Kidney (tissue), 14 donors: Measurements from ENCODE around the gene LTA4H. TPM values are rescaled to one million over a fixed set of nuclear protein-coding genes. Genes with fewer than 3 reads are reported as not detected.

Experiments used
- DNase-seq, 5 donors: peaks; one replicate each; pipeline ENCODE4 v3.0.0-alpha.2; 2013 to 2020
- FAIRE-seq: peaks from 2 replicates; lab custom pipeline; 2012; peaks lifted over from hg19 to GRCh38; lab: Jason Lieb, UNC
- H3K27ac ChIP-seq, 2 donors: one replicate each; pipeline ENCODE4 v1.7.0; 2013; ENCODE audit warnings: low read depth in 2 of 2, low read length in 2 of 2, inconsistent platforms in 1 of 2
- H3K27me3 ChIP-seq: one replicate; pipeline ENCODE4 v1.7.1; 2013; ENCODE audit warnings: low read length, inconsistent platforms; ENCODE audit not compliant: control insufficient read depth, insufficient read depth
- H3K36me3 ChIP-seq, 3 donors: one replicate each; pipeline versions ENCODE4 v1.7.0 to v1.7.1; 2013; ENCODE audit warnings: low read length in 3 of 3, control low read depth in 1 of 3, inconsistent platforms in 1 of 3; ENCODE audit not compliant: insufficient read depth in 3 of 3, control insufficient read depth in 2 of 3
- H3K4me1 ChIP-seq, 3 donors: one replicate each; pipeline versions ENCODE4 v1.7.0 to v1.7.1; 2013; ENCODE audit warnings: low read length in 3 of 3, inconsistent platforms in 1 of 3, low read depth in 1 of 3; ENCODE audit not compliant: control insufficient read depth in 2 of 3, insufficient read depth in 2 of 3
- H3K4me3 ChIP-seq, 3 donors: one replicate each; pipeline versions ENCODE4 v1.7.0 to v1.8.1; 2013; ENCODE audit warnings: low read length in 3 of 3, control low read depth in 1 of 3, inconsistent platforms in 1 of 3
- H3K9ac ChIP-seq, 3 donors: one replicate each; pipeline versions ENCODE4 v1.7.0 to v1.7.1; 2013; ENCODE audit warnings: low read length in 3 of 3, control low read depth in 1 of 3, inconsistent platforms in 1 of 3
- H3K9me3 ChIP-seq, 3 donors: one replicate each; pipeline versions ENCODE4 v1.7.0 to v1.7.1; 2013; ENCODE audit warnings: low read length in 3 of 3, control low read depth in 1 of 3, inconsistent platforms in 1 of 3; ENCODE audit not compliant: control insufficient read depth in 2 of 3, insufficient read depth in 1 of 3
- CTCF ChIP-seq: IDR thresholded peaks from 3 replicates; pipeline ENCODE4 v1.5.1; 2012; ENCODE audit warnings: mild to moderate bottlenecking, moderate library complexity, borderline replicate concordance; ENCODE audit not compliant: insufficient read depth; ENCODE audit errors: extremely low read depth
- intact Hi-C: fragments of 100-400 bp; cut with DNase I; formaldehyde crosslinking; loops from one replicate; pipeline ENCODE4 v1.11.1; 2022
- polyA plus RNA-seq: library from polyadenylated mRNA; stranded (reverse); fragments of 350-450 nt; fragmentation: Illumina TruSeq; extraction: RNeasy Lipid Tissue Mini Kit (QIAGEN cat#74804); gene quantifications from one replicate; pipeline ENCODE4 v1.2.3, GENCODE V29; 2014; ENCODE audit warnings: low read depth, low replicate concordance; ENCODE audit not compliant: insufficient read depth
- total RNA-seq: library from RNA; stranded (reverse); fragmentation: NEBNext Ultra II Directional; extraction: Animal tissue kit (Norgen Biotek cat#: 25700); gene quantifications from one replicate; pipeline ENCODE4 v1.2.1, GENCODE V29; 2021
- donor health status: control.
- donor health status: control.
- donor health status: control.
- donor health status: control.
- donor health status: control.
- donor health status: DM: yes; HTN: yes; CAD: no.
- donor health status: Normal renal cell carcinoma (clear cell type).

The LTA4H gene
- total and polyA plus RNA-seq, 2 donors from 2014 or later = 56.5 to 57.4 TPM

- FAIRE-seq (no peak), DNase-seq (no peak)
- no peak for TF ChIP-seq CTCF
- H3K27ac ChIP-seq = peak overlapping the region in 1 of 2 donors; percentile 32
- H3K36me3 ChIP-seq = no peaks in the 10 kb centered on the region
- no peak overlapping the region for H3K4me3 ChIP-seq
- H3K9ac ChIP-seq = no peak overlapping the region
- H3K27me3 ChIP-seq = no peaks in the 10 kb centered on the region
- intact Hi-C loops = no loop called here
- no peaks in the 10 kb centered on the region for H3K9me3 ChIP-seq
- H3K4me1 ChIP-seq = peaks cover 0 to 5% (median 0%) of the 10 kb centered on the region in 3 donors
Measured at GRCh38 chr12:95966287-95966870, 69.0 kb downstream of the LTA4H start.

DNA sequence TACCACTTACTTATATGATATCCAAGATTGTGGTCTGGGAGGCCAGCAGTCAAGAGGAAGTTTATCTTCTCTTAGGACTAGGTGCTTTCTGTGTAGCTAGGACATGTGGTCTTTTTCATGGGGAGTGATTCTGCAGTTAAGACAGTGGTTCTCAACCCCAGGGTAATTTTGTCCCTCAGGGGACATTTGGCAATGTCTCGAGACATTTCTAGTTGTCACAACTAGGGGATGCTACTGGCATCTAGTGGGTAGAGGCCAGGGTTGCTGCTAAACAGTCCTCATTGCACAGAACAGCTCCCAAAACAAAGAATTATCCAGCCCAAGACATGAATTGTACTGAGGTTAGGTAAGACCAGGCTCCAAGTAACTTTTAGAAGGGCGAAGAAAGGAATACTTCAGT is 72.3 kb downstream of the LTA4H start:
- TF ChIP-seq CTCF = no peak
- Histone ChIP-seq H3K36me3 (no peaks in the 10 kb centered on the region), H3K4me3 (no peak overlapping the region), H3K9me3 (no peaks in the 10 kb centered on the region), H3K9ac (no peak overlapping the region), H3K4me1 (peaks cover 0 to 5% (median 0%) of the 10 kb centered on the region in 3 donors), H3K27ac (no peak overlapping the region), H3K27me3 (no peaks in the 10 kb centered on the region)
- intact Hi-C loops = no loop called here
- DNase-seq (no peak), FAIRE-seq (no peak)

GRCh38 chr12:95962222-95962621 is 73.2 kb downstream of the LTA4H start:
- Histone ChIP-seq H3K9me3 (no peaks in the 10 kb centered on the region), H3K4me1 (peaks cover 0 to 5% (median 0%) of the 10 kb centered on the region in 3 donors), H3K4me3 (no peak overlapping the region), H3K9ac (no peak overlapping the region), H3K27ac (no peak overlapping the region), H3K36me3 (no peaks in the 10 kb centered on the region), H3K27me3 (no peaks in the 10 kb centered on the region)
- DNase-seq (no peak), FAIRE-seq (no peak)
- TF ChIP-seq CTCF = no peak
- intact Hi-C loops = no loop called here

- FAIRE-seq = no peak
- TF ChIP-seq CTCF = no peak
Measured at GRCh38 chr12:95960241-95960640, 75.1 kb downstream of the LTA4H start.

More at GRCh38 chr12:95960241-95960640, 75.1 kb downstream of the LTA4H start:
- H3K27me3 ChIP-seq = no peaks in the 10 kb centered on the region
- no peak for DNase-seq
- H3K9ac ChIP-seq = no peak overlapping the region
- H3K4me1 ChIP-seq = no peaks in the 10 kb centered on the region
- no peaks in the 10 kb centered on the region for H3K9me3 ChIP-seq
- intact Hi-C loops = no loop called here
- H3K27ac ChIP-seq = no peak overlapping the region
- no peaks in the 10 kb centered on the region for H3K36me3 ChIP-seq
- H3K4me3 ChIP-seq = no peak overlapping the region
